WTC11 (cell line): Measurements from ENCODE around the gene ACTL7A.
"Not testable (repeated sequence)": the region's sequence is repeated elsewhere in the genome, so short reads cannot be mapped to it uniquely, and the experiment has no call there.

Source experiments
- IRF2 ChIP-seq: sonication (generic); formaldehyde crosslinking; IDR thresholded peaks from 2 replicates; pipeline ENCODE4 v1.8.0; 2022; ENCODE audit warnings: low read depth, missing genetic modification reagents, borderline replicate concordance
- NR3C1 ChIP-seq: sonication (generic); formaldehyde crosslinking; conservative IDR thresholded peaks from 2 replicates; pipeline ENCODE4 v1.8.1; 2023; ENCODE audit warnings: low read depth, mild to moderate bottlenecking, missing genetic modification reagents
- TF ChIP-seq, protein P1 (sequence below): fragments of 200-600 bp; IDR thresholded peaks from 2 replicates; pipeline ENCODE4 v1.8.0; 2022; ENCODE audit warnings: antibody characterized with exemption
- TF ChIP-seq, protein P2 (sequence below): sonication (generic); formaldehyde crosslinking; IDR thresholded peaks from 2 replicates; pipeline ENCODE4 v1.8.1; 2023; ENCODE audit warnings: mild to moderate bottlenecking, missing genetic modification reagents, moderate library complexity
- TF ChIP-seq, protein P3 (sequence below): sonication (generic); formaldehyde crosslinking; IDR thresholded peaks from 2 replicates; pipeline ENCODE4 v1.8.1; 2022; ENCODE audit warnings: mild to moderate bottlenecking, moderate library complexity, missing genetic modification reagents
- TF ChIP-seq, protein P4 (sequence below): sonication (generic); formaldehyde crosslinking; IDR thresholded peaks from 2 replicates; pipeline ENCODE4 v1.8.1; 2023; ENCODE audit warnings: mild to moderate bottlenecking, missing genetic modification reagents, moderate library complexity
- TF ChIP-seq, protein P5 (sequence below): sonication (generic); formaldehyde crosslinking; IDR thresholded peaks from 2 replicates; pipeline ENCODE4 v1.8.1; 2023; ENCODE audit warnings: mild to moderate bottlenecking, missing genetic modification reagents
- TF ChIP-seq, protein P6 (sequence below): sonication (generic); formaldehyde crosslinking; IDR thresholded peaks from 2 replicates; pipeline ENCODE4 v1.8.1; 2023; ENCODE audit warnings: mild to moderate bottlenecking, missing genetic modification reagents, borderline replicate concordance
- TF ChIP-seq, protein P7 (sequence below): sonication (generic); formaldehyde crosslinking; IDR thresholded peaks from 2 replicates; pipeline ENCODE4 v1.8.1; 2022; ENCODE audit warnings: low read depth, mild to moderate bottlenecking, moderate library complexity, missing genetic modification reagents, borderline replicate concordance
- TF ChIP-seq, protein P8 (sequence below): sonication (generic); formaldehyde crosslinking; IDR thresholded peaks from 2 replicates; pipeline ENCODE4 v1.8.0; 2022; ENCODE audit warnings: mild to moderate bottlenecking, missing genetic modification reagents
- TF ChIP-seq, protein P9 (sequence below): sonication (generic); formaldehyde crosslinking; conservative IDR thresholded peaks from 2 replicates; pipeline ENCODE4 v1.8.1; 2022; ENCODE audit warnings: mild to moderate bottlenecking, missing genetic modification reagents

DNA sequence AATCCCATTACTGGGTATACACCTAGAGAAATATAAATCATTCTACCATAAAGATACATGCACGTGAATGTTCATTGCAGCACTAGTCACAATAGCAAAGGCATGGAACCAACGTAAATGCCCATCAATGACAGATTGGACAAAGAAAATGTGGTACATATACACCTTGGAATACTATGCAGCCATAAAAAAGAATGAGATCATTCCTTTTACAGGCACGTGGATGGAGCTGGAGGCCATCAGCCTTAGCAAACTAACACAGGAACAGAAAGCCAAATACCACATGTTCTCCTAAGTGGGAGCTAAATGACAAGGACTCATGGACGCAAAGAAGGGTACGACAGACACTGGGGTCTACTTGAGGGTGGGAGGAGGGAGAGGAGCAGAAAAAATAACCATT is 22.5 kb upstream of the ACTL7A start:
- TF ChIP-seq, protein P1, sequence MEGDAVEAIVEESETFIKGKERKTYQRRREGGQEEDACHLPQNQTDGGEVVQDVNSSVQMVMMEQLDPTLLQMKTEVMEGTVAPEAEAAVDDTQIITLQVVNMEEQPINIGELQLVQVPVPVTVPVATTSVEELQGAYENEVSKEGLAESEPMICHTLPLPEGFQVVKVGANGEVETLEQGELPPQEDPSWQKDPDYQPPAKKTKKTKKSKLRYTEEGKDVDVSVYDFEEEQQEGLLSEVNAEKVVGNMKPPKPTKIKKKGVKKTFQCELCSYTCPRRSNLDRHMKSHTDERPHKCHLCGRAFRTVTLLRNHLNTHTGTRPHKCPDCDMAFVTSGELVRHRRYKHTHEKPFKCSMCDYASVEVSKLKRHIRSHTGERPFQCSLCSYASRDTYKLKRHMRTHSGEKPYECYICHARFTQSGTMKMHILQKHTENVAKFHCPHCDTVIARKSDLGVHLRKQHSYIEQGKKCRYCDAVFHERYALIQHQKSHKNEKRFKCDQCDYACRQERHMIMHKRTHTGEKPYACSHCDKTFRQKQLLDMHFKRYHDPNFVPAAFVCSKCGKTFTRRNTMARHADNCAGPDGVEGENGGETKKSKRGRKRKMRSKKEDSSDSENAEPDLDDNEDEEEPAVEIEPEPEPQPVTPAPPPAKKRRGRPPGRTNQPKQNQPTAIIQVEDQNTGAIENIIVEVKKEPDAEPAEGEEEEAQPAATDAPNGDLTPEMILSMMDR, result not testable (repeated sequence)
- TF ChIP-seq, protein P2, sequence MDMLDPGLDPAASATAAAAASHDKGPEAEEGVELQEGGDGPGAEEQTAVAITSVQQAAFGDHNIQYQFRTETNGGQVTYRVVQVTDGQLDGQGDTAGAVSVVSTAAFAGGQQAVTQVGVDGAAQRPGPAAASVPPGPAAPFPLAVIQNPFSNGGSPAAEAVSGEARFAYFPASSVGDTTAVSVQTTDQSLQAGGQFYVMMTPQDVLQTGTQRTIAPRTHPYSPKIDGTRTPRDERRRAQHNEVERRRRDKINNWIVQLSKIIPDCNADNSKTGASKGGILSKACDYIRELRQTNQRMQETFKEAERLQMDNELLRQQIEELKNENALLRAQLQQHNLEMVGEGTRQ (CRISPR knock-in tag), result not testable (repeated sequence)
- TF ChIP-seq, protein P3, sequence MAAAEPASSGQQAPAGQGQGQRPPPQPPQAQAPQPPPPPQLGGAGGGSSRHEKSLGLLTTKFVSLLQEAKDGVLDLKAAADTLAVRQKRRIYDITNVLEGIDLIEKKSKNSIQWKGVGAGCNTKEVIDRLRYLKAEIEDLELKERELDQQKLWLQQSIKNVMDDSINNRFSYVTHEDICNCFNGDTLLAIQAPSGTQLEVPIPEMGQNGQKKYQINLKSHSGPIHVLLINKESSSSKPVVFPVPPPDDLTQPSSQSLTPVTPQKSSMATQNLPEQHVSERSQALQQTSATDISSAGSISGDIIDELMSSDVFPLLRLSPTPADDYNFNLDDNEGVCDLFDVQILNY (CRISPR knock-in tag), result not testable (repeated sequence)
- TF ChIP-seq, protein P4, sequence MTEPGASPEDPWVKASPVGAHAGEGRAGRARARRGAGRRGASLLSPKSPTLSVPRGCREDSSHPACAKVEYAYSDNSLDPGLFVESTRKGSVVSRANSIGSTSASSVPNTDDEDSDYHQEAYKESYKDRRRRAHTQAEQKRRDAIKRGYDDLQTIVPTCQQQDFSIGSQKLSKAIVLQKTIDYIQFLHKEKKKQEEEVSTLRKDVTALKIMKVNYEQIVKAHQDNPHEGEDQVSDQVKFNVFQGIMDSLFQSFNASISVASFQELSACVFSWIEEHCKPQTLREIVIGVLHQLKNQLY (CRISPR knock-in tag), result not testable (repeated sequence)
- TF ChIP-seq, protein P5, sequence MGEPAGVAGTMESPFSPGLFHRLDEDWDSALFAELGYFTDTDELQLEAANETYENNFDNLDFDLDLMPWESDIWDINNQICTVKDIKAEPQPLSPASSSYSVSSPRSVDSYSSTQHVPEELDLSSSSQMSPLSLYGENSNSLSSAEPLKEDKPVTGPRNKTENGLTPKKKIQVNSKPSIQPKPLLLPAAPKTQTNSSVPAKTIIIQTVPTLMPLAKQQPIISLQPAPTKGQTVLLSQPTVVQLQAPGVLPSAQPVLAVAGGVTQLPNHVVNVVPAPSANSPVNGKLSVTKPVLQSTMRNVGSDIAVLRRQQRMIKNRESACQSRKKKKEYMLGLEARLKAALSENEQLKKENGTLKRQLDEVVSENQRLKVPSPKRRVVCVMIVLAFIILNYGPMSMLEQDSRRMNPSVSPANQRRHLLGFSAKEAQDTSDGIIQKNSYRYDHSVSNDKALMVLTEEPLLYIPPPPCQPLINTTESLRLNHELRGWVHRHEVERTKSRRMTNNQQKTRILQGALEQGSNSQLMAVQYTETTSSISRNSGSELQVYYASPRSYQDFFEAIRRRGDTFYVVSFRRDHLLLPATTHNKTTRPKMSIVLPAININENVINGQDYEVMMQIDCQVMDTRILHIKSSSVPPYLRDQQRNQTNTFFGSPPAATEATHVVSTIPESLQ, result not testable (repeated sequence)
- not testable (repeated sequence) for TF ChIP-seq NR3C1, IRF2 (CRISPR knock-in tag)
- TF ChIP-seq, protein P6, sequence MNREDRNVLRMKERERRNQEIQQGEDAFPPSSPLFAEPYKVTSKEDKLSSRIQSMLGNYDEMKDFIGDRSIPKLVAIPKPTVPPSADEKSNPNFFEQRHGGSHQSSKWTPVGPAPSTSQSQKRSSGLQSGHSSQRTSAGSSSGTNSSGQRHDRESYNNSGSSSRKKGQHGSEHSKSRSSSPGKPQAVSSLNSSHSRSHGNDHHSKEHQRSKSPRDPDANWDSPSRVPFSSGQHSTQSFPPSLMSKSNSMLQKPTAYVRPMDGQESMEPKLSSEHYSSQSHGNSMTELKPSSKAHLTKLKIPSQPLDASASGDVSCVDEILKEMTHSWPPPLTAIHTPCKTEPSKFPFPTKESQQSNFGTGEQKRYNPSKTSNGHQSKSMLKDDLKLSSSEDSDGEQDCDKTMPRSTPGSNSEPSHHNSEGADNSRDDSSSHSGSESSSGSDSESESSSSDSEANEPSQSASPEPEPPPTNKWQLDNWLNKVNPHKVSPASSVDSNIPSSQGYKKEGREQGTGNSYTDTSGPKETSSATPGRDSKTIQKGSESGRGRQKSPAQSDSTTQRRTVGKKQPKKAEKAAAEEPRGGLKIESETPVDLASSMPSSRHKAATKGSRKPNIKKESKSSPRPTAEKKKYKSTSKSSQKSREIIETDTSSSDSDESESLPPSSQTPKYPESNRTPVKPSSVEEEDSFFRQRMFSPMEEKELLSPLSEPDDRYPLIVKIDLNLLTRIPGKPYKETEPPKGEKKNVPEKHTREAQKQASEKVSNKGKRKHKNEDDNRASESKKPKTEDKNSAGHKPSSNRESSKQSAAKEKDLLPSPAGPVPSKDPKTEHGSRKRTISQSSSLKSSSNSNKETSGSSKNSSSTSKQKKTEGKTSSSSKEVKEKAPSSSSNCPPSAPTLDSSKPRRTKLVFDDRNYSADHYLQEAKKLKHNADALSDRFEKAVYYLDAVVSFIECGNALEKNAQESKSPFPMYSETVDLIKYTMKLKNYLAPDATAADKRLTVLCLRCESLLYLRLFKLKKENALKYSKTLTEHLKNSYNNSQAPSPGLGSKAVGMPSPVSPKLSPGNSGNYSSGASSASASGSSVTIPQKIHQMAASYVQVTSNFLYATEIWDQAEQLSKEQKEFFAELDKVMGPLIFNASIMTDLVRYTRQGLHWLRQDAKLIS (CRISPR knock-in tag), result not testable (repeated sequence)
- TF ChIP-seq, protein P7, sequence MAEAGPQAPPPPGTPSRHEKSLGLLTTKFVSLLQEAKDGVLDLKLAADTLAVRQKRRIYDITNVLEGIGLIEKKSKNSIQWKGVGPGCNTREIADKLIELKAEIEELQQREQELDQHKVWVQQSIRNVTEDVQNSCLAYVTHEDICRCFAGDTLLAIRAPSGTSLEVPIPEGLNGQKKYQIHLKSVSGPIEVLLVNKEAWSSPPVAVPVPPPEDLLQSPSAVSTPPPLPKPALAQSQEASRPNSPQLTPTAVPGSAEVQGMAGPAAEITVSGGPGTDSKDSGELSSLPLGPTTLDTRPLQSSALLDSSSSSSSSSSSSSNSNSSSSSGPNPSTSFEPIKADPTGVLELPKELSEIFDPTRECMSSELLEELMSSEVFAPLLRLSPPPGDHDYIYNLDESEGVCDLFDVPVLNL, result not testable (repeated sequence)
- TF ChIP-seq, protein P8, sequence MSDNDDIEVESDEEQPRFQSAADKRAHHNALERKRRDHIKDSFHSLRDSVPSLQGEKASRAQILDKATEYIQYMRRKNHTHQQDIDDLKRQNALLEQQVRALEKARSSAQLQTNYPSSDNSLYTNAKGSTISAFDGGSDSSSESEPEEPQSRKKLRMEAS, result not testable (repeated sequence)
- TF ChIP-seq, protein P9, sequence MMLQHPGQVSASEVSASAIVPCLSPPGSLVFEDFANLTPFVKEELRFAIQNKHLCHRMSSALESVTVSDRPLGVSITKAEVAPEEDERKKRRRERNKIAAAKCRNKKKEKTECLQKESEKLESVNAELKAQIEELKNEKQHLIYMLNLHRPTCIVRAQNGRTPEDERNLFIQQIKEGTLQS (CRISPR knock-in tag), result not testable (repeated sequence)
